ENCODE measurements around the gene FRMD4B. TPM values are rescaled to one million over a fixed set of nuclear protein-coding genes. Genes with fewer than 3 reads are reported as not detected.
A peak's percentile ranks its signal among the peaks of the same experiment; 100 is the strongest.

The FRMD4B gene
- total and polyA plus RNA-seq, 2 experiments from 2014 or later = 6.4 to 12.8 TPM

- H2AFZ ChIP-seq = no peak overlapping the region
- peaks cover 49% of the 10 kb centered on the region for H3K27me3 ChIP-seq (ENCODE audit: insufficient read depth)
- no peak for TF ChIP-seq CREB1 (CRISPR knock-in tag; IDR thresholded peaks at IDR 0.05; ENCODE audit: low read depth)
- TF ChIP-seq, protein P1, sequence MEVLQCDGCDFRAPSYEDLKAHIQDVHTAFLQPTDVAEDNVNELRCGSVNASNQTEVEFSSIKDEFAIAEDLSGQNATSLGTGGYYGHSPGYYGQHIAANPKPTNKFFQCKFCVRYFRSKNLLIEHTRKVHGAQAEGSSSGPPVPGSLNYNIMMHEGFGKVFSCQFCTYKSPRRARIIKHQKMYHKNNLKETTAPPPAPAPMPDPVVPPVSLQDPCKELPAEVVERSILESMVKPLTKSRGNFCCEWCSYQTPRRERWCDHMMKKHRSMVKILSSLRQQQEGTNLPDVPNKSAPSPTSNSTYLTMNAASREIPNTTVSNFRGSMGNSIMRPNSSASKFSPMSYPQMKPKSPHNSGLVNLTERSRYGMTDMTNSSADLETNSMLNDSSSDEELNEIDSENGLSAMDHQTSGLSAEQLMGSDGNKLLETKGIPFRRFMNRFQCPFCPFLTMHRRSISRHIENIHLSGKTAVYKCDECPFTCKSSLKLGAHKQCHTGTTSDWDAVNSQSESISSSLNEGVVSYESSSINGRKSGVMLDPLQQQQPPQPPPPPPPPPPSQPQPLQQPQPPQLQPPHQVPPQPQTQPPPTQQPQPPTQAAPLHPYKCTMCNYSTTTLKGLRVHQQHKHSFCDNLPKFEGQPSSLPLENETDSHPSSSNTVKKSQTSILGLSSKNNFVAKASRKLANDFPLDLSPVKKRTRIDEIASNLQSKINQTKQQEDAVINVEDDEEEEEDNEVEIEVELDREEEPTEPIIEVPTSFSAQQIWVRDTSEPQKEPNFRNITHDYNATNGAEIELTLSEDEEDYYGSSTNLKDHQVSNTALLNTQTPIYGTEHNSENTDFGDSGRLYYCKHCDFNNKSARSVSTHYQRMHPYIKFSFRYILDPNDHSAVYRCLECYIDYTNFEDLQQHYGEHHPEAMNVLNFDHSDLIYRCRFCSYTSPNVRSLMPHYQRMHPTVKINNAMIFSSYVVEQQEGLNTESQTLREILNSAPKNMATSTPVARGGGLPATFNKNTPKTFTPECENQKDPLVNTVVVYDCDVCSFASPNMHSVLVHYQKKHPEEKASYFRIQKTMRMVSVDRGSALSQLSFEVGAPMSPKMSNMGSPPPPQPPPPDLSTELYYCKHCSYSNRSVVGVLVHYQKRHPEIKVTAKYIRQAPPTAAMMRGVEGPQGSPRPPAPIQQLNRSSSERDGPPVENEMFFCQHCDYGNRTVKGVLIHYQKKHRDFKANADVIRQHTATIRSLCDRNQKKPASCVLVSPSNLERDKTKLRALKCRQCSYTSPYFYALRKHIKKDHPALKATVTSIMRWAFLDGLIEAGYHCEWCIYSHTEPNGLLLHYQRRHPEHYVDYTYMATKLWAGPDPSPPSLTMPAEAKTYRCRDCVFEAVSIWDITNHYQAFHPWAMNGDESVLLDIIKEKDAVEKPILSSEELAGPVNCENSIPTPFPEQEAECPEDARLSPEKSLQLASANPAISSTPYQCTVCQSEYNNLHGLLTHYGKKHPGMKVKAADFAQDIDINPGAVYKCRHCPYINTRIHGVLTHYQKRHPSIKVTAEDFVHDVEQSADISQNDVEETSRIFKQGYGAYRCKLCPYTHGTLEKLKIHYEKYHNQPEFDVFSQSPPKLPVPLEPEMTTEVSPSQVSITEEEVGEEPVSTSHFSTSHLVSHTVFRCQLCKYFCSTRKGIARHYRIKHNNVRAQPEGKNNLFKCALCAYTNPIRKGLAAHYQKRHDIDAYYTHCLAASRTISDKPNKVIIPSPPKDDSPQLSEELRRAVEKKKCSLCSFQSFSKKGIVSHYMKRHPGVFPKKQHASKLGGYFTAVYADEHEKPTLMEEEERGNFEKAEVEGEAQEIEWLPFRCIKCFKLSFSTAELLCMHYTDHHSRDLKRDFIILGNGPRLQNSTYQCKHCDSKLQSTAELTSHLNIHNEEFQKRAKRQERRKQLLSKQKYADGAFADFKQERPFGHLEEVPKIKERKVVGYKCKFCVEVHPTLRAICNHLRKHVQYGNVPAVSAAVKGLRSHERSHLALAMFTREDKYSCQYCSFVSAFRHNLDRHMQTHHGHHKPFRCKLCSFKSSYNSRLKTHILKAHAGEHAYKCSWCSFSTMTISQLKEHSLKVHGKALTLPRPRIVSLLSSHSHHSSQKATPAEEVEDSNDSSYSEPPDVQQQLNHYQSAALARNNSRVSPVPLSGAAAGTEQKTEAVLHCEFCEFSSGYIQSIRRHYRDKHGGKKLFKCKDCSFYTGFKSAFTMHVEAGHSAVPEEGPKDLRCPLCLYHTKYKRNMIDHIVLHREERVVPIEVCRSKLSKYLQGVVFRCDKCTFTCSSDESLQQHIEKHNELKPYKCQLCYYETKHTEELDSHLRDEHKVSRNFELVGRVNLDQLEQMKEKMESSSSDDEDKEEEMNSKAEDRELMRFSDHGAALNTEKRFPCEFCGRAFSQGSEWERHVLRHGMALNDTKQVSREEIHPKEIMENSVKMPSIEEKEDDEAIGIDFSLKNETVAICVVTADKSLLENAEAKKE (CRISPR knock-in tag; IDR thresholded peaks at IDR 0.05) = no peak
- TF ChIP-seq STAT1 (IDR thresholded peaks at IDR 0.05; ENCODE audit: unreplicated experiment) = no peak
- TF ChIP-seq POLR2AphosphoS5 (IDR thresholded peaks at IDR 0.05; ENCODE audit: low read depth) = 0 out of 2 replicates have a peak, but pooled peaks have one; percentile 19
- no peak for TF ChIP-seq ZNF331 (CRISPR knock-in tag; IDR thresholded peaks at IDR 0.05; ENCODE audit: low read depth)
- TF ChIP-seq JUNB (IDR thresholded peaks at IDR 0.05; ENCODE audit: unreplicated experiment) = no peak
- TF ChIP-seq EZH2phosphoT487 (IDR thresholded peaks at IDR 0.05; ENCODE audit: unreplicated experiment) = no peak
- DNase-seq (ENCODE audit: low spot score) = peak; percentile 83
- no peaks in the 10 kb centered on the region for H3K36me3 ChIP-seq (ENCODE audit: insufficient read depth)
- Mint-ChIP-seq H3K4me1 (peaks cover 23% of the 10 kb centered on the region), H3K27me3 (ENCODE audit: insufficient read depth, low read depth, poor library complexity) (peaks cover 8% of the 10 kb centered on the region), H3K9me3 (no peaks in the 10 kb centered on the region; the same call in 2 of the 3 replicates), H3K4me3 (no peak overlapping the region; the same call in 2 of the 3 replicates), H3K36me3 (ENCODE audit: low read depth) (no peaks in the 10 kb centered on the region), H3K27ac (no peak overlapping the region)
- peaks cover 5% of the 10 kb centered on the region for H3K4me1 ChIP-seq (ENCODE audit: insufficient read depth)
- 0 out of 2 replicates have a peak, but pooled peaks cover 4% of the 10 kb centered on the region for H3F3A ChIP-seq (replicated peaks; ENCODE audit: low read depth)
- no peaks in the 10 kb centered on the region; the same call in 1 of the 2 replicates for H4K20me1 ChIP-seq (replicated peaks; ENCODE audit: insufficient read depth)
- ATAC-seq = peak; percentile 96
- H3K4me3 ChIP-seq = no peak overlapping the region
- no peaks in the 10 kb centered on the region for H3K79me2 ChIP-seq (replicated peaks; ENCODE audit: insufficient read depth)
- no peaks in the 10 kb centered on the region for H3K9me2 ChIP-seq (ENCODE audit: insufficient read depth)
- no peak overlapping the region for H3K4me2 ChIP-seq
- no peak overlapping the region for H3K27ac ChIP-seq (ENCODE audit: low read depth)
Measured at GRCh38 chr3:69144631-69145245, 241.2 kb downstream of the FRMD4B start.
